ENCODE data around the gene LDLRAD3.

The LDLRAD3 gene

DNA sequence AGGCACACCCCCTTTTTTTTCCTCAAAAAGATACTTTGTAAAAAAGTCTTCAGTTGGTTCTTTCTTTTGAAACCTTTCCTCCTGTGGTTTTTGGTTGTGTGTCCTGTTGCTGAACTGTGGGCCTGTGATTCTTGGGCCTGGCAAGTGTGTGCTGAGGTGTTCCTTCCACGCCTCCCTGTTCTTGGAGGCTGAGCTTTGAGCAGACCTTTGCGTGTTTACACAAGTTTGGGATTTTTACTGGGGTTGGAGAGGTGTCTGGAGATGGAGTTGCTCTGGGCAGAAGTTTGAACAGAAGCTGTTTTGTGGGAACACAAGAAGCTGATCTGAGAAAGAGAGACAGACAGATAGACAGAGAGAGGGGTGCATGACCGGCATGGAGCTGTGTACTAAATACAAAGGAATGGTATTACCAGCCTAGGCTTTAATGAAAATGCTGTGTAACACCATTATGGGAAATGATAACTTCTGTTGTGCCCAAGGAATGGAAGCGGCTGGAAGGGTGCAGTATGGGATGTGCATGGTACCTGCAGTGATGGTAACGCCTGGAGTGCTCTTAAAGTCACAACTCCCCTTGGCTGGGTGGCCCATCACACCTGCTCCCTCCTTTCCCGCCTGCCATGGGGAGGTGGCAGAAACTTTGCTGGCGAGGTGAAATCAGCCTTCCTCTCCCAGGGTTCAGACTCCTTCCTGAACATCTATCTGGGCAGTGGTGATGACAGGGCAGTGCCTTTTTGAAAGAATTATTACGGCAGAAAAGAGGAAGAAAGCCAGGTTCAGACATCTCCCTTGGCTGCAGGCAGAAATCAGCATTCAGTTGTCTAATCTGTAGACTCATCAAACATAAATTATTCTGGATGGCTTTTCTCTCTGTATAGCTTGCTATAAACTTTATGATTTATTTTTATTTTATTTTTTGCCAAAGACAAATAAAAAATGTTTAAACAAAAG, 70.4 kb downstream of the LDLRAD3 start:
- DNase-seq, result peak; percentile 11 to 59 (median 51)
- H3K27ac ChIP-seq (ENCODE audit: insufficient read depth in 1 of 2, low read depth in 1 of 2, low read length in 2 of 2, poor library complexity in 1 of 2, severe bottlenecking in 2 of 2), result no peak overlapping the region
- ChIA-PET CTCF (interaction anchor here (0.9 to 1.2 kb wide), 3 partner anchors 27 to 117 kb away, joined by 3 to 4 read pairs (median 3); no protein-coding TSS in a partner anchor), POLR2A (no interaction called here)
- H3K4me3 ChIP-seq (ENCODE audit: control insufficient read depth in 1 of 7, extremely low read depth in 1 of 7, insufficient read depth in 4 of 7, low read depth in 2 of 7, low read length in 6 of 7), result no peak overlapping the region
- 64% methylated on average over 5 of the region's 8 CpGs for WGBS (ENCODE audit: insufficient coverage)
- H3K9me3 ChIP-seq (ENCODE audit: control extremely low read depth in 1 of 5, control insufficient read depth in 4 of 5, insufficient read depth in 2 of 5, low read depth in 1 of 5, low read length in 4 of 5), result no peaks in the 10 kb centered on the region
- H3K27me3 ChIP-seq (replicated peaks in 2 of 5; ENCODE audit: control insufficient read depth in 4 of 5, insufficient read depth in 5 of 5, low read length in 4 of 5), result no peaks in the 10 kb centered on the region
- no peaks in the 10 kb centered on the region for H3K36me3 ChIP-seq (ENCODE audit: control insufficient read depth in 4 of 4, insufficient read depth in 4 of 4, low read length in 3 of 4)
- peaks cover 0 to 14% (median 10%) of the 10 kb centered on the region in 4 experiments for H3K4me1 ChIP-seq (ENCODE audit: control extremely low read depth in 1 of 4, control insufficient read depth in 4 of 4, insufficient read depth in 4 of 4, low read length in 3 of 4)

DNA sequence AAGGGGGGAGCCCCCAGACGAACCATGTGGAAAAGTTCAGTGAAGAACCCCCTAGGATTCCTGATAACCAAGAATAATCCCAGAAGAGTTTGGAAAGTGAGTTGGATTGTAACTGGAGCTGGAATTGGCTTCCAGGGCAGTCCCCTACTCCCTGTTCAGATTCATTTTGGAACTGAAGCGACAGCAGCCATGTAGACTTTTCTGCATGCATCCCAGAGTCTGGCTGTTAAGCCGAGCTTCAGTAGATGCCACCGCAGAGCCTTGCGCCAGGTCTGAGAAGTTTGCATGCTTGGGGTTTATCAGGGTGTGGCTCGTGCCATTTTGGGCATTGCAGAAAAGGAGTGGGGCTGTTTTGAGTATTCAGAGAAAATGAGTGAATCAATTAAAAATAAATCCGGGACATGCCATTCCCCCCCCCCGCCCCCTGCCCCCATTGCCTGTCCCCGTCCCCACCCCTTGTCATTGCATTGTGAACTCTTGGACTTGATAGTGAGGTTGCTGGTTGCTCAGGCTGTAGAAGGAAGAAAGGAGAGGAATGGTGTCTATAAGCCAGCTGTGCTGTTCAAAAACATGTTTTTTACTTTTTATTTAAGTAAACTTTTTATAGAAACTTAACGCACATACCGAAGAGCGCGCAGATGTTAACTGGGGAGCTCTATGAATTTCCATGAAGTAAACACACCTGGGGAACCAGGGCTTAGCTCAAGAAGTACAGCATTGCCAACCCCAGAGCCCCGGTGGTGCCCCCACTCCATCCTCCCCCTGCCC, 71.2 kb downstream of the LDLRAD3 start:
- Histone ChIP-seq H3K9me3 (ENCODE audit: control extremely low read depth in 1 of 5, control insufficient read depth in 4 of 5, insufficient read depth in 2 of 5, low read depth in 1 of 5, low read length in 4 of 5) (no peaks in the 10 kb centered on the region), H3K27me3 (replicated peaks in 2 of 5; ENCODE audit: control insufficient read depth in 4 of 5, insufficient read depth in 5 of 5, low read length in 4 of 5) (no peaks in the 10 kb centered on the region), H3K27ac (ENCODE audit: insufficient read depth in 1 of 2, low read depth in 1 of 2, low read length in 2 of 2, poor library complexity in 1 of 2, severe bottlenecking in 2 of 2) (no peak overlapping the region), H3K4me1 (ENCODE audit: control extremely low read depth in 1 of 4, control insufficient read depth in 4 of 4, insufficient read depth in 4 of 4, low read length in 3 of 4) (peaks cover 0 to 14% (median 10%) of the 10 kb centered on the region in 4 experiments), H3K4me3 (ENCODE audit: control insufficient read depth in 1 of 7, extremely low read depth in 1 of 7, insufficient read depth in 4 of 7, low read depth in 2 of 7, low read length in 6 of 7) (no peak overlapping the region), H3K36me3 (ENCODE audit: control insufficient read depth in 4 of 4, insufficient read depth in 4 of 4, low read length in 3 of 4) (no peaks in the 10 kb centered on the region)
- WGBS (ENCODE audit: insufficient coverage), result 92% methylated on average over 13 of the region's 14 CpGs
- DNase-seq, result no peak
- POLR2A ChIA-PET, result no interaction called here
- CTCF ChIA-PET, result interaction anchor here (0.9 to 1.2 kb wide), 2 partner anchors 26 to 116 kb away, joined by 3 to 4 read pairs; no protein-coding TSS in a partner anchor

DNA sequence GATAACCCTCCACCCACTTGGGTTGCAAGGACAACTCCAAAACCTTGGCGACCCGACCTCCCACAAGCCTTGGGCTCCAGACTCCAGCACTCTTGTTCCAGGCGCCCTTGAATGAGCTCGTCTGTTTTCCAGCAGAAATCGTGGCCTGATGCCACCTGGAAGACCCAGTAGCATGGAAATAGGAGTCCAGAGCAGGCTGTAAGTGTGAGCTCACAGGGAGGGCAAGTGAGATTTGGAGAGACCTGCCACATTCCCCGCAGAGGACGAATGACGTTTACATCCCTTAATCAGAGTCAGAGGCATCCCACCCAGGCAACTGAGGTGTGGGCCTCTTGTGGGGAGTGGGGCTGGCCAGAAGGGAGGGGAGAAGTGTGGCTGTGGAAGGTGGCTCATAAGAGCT, 71.9 kb downstream of the LDLRAD3 start:
- WGBS (ENCODE audit: insufficient coverage), result 99% methylated on average over 6 of the region's 8 CpGs
- Histone ChIP-seq H3K4me3 (ENCODE audit: control insufficient read depth in 1 of 7, extremely low read depth in 1 of 7, insufficient read depth in 4 of 7, low read depth in 2 of 7, low read length in 6 of 7) (no peak overlapping the region), H3K36me3 (ENCODE audit: control insufficient read depth in 4 of 4, insufficient read depth in 4 of 4, low read length in 3 of 4) (no peaks in the 10 kb centered on the region), H3K9me3 (ENCODE audit: control extremely low read depth in 1 of 5, control insufficient read depth in 4 of 5, insufficient read depth in 2 of 5, low read depth in 1 of 5, low read length in 4 of 5) (no peaks in the 10 kb centered on the region), H3K27me3 (replicated peaks in 2 of 5; ENCODE audit: control insufficient read depth in 4 of 5, insufficient read depth in 5 of 5, low read length in 4 of 5) (no peaks in the 10 kb centered on the region), H3K27ac (ENCODE audit: insufficient read depth in 1 of 2, low read depth in 1 of 2, low read length in 2 of 2, poor library complexity in 1 of 2, severe bottlenecking in 2 of 2) (no peak overlapping the region), H3K4me1 (ENCODE audit: control extremely low read depth in 1 of 4, control insufficient read depth in 4 of 4, insufficient read depth in 4 of 4, low read length in 3 of 4) (peaks cover 0 to 14% (median 10%) of the 10 kb centered on the region in 4 experiments)
- ChIA-PET CTCF (no interaction called here), POLR2A (no interaction called here)
- no peak for DNase-seq

DNA sequence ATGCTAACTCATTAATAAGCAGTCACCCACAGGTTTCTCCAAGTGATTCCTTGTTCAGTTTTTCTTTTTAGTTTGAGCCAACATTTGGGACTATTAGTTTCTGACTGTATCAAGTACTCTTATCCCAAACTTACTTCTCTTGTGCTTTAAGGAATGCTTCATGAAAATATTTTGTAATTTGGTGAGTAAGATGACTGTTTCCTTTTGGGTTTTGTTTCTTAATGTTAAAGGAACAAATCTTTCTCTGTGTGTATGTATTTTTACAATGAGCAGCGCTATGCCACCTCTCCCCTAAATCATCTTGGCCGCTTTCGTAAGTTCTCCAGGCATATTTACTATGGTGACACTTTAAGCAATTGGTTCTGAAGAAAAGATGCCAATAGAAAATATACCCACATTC, 72.4 kb downstream of the LDLRAD3 start:
- peaks cover 0 to 14% (median 10%) of the 10 kb centered on the region in 4 experiments for H3K4me1 ChIP-seq (ENCODE audit: control extremely low read depth in 1 of 4, control insufficient read depth in 4 of 4, insufficient read depth in 4 of 4, low read length in 3 of 4)
- ChIA-PET POLR2A (no interaction called here), CTCF (no interaction called here)
- no CpG with 5 or more reads among the region's 3 CpGs for WGBS (ENCODE audit: insufficient coverage)
- no peaks in the 10 kb centered on the region for H3K36me3 ChIP-seq (ENCODE audit: control insufficient read depth in 4 of 4, insufficient read depth in 4 of 4, low read length in 3 of 4)
- no peak for DNase-seq
- H3K27ac ChIP-seq (ENCODE audit: insufficient read depth in 1 of 2, low read depth in 1 of 2, low read length in 2 of 2, poor library complexity in 1 of 2, severe bottlenecking in 2 of 2), result no peak overlapping the region
- H3K27me3 ChIP-seq (replicated peaks in 2 of 5; ENCODE audit: control insufficient read depth in 4 of 5, insufficient read depth in 5 of 5, low read length in 4 of 5), result peaks cover 0 to 4% (median 0%) of the 10 kb centered on the region in 5 experiments
- no peaks in the 10 kb centered on the region for H3K9me3 ChIP-seq (ENCODE audit: control extremely low read depth in 1 of 5, control insufficient read depth in 4 of 5, insufficient read depth in 2 of 5, low read depth in 1 of 5, low read length in 4 of 5)
- H3K4me3 ChIP-seq (ENCODE audit: control insufficient read depth in 1 of 7, extremely low read depth in 1 of 7, insufficient read depth in 4 of 7, low read depth in 2 of 7, low read length in 6 of 7), result no peak overlapping the region

DNA sequence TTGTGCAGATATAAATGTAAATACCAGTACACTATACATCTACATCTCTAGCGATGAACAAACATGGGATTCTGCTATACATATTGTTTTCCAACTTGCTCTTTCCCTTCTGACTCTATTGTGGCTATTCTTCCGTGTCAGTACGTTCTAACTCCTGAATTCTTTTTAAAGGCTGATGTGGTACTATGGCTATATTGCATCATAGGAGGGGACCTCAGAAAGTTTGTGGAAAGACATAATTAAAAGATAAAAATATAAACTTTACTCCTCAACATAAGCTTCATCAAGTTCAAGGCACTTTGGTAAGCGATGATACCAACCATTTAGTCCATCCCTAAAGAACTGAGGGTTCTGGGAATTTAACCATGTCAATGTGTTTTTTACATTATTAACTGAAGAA, 72.8 kb downstream of the LDLRAD3 start:
- Histone ChIP-seq H3K27ac (ENCODE audit: insufficient read depth in 1 of 2, low read depth in 1 of 2, low read length in 2 of 2, poor library complexity in 1 of 2, severe bottlenecking in 2 of 2) (no peak overlapping the region), H3K4me1 (ENCODE audit: control extremely low read depth in 1 of 4, control insufficient read depth in 4 of 4, insufficient read depth in 4 of 4, low read length in 3 of 4) (peaks cover 0 to 14% (median 10%) of the 10 kb centered on the region in 4 experiments), H3K4me3 (ENCODE audit: control insufficient read depth in 1 of 7, extremely low read depth in 1 of 7, insufficient read depth in 4 of 7, low read depth in 2 of 7, low read length in 6 of 7) (no peak overlapping the region), H3K36me3 (ENCODE audit: control insufficient read depth in 4 of 4, insufficient read depth in 4 of 4, low read length in 3 of 4) (no peaks in the 10 kb centered on the region), H3K27me3 (replicated peaks in 2 of 5; ENCODE audit: control insufficient read depth in 4 of 5, insufficient read depth in 5 of 5, low read length in 4 of 5) (peaks cover 0 to 4% (median 0%) of the 10 kb centered on the region in 5 experiments), H3K9me3 (ENCODE audit: control extremely low read depth in 1 of 5, control insufficient read depth in 4 of 5, insufficient read depth in 2 of 5, low read depth in 1 of 5, low read length in 4 of 5) (no peaks in the 10 kb centered on the region)
- no peak for DNase-seq
- POLR2A ChIA-PET, result interaction anchor here (0.7 kb wide), 1 partner anchor 549 kb away, joined by 4 read pairs; no protein-coding TSS in a partner anchor
- CTCF ChIA-PET, result interaction anchor here (0.6 kb wide), 1 partner anchor 9 kb away, joined by 4 read pairs; no protein-coding TSS in a partner anchor
- no CpG with 5 or more reads among the region's 4 CpGs for WGBS (ENCODE audit: insufficient coverage)

DNA sequence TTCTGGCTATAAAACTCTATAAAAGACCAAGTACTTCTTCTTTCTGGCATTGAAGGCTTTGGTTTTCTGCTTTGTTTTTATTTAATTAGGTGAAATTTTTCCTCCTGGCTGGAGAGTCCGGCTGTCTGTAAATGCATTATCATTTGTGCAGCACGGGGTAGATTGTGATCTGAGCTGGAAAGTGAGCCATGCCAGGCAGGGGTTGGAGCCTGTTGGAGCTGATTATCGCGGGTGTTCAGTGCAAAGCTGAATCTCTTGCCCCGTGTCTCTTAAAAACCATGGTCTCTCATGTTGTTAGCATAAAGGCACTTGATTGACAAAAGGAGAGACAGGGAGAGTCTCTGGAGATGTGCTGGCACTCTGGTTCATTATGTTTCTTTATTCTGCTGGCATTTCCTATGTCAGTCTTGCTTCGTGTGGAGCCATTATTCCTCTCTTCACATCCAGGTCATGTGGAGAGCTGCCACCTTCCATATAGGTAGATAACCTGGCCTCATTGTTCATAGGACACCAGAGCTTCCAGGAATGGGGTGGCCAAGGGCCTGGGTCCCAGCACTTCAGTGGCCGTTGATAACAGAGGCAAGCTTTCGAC, 75.2 kb downstream of the LDLRAD3 start:
- Histone ChIP-seq H3K27me3 (replicated peaks in 2 of 5; ENCODE audit: control insufficient read depth in 4 of 5, insufficient read depth in 5 of 5, low read length in 4 of 5) (peaks cover 0 to 4% (median 0%) of the 10 kb centered on the region in 5 experiments), H3K27ac (ENCODE audit: insufficient read depth in 1 of 2, low read depth in 1 of 2, low read length in 2 of 2, poor library complexity in 1 of 2, severe bottlenecking in 2 of 2) (no peak overlapping the region), H3K4me3 (ENCODE audit: control insufficient read depth in 1 of 7, extremely low read depth in 1 of 7, insufficient read depth in 4 of 7, low read depth in 2 of 7, low read length in 6 of 7) (no peak overlapping the region), H3K36me3 (ENCODE audit: control insufficient read depth in 4 of 4, insufficient read depth in 4 of 4, low read length in 3 of 4) (no peaks in the 10 kb centered on the region), H3K9me3 (ENCODE audit: control extremely low read depth in 1 of 5, control insufficient read depth in 4 of 5, insufficient read depth in 2 of 5, low read depth in 1 of 5, low read length in 4 of 5) (no peaks in the 10 kb centered on the region), H3K4me1 (ENCODE audit: control extremely low read depth in 1 of 4, control insufficient read depth in 4 of 4, insufficient read depth in 4 of 4, low read length in 3 of 4) (peaks cover 0 to 9% (median 8%) of the 10 kb centered on the region in 4 experiments)
- WGBS (ENCODE audit: insufficient coverage), result 96% methylated on average over 8 of the region's 8 CpGs
- ChIA-PET POLR2A (no interaction called here), CTCF (no interaction called here)
- no peak for DNase-seq

Data from common myeloid progenitor, CD34-positive (primary cell).